ENCODE data around the gene SNAP47. TPM values are rescaled to one million over a fixed set of nuclear protein-coding genes. Genes with fewer than 3 reads are reported as not detected.

Gene SNAP47
- total and polyA plus RNA-seq, 9 of the 15 experiments (the other 6 are each of a cell fraction or from before 2014, with no cell fraction given): 2.5 to 41.3 (median 32.6) TPM

DNA sequence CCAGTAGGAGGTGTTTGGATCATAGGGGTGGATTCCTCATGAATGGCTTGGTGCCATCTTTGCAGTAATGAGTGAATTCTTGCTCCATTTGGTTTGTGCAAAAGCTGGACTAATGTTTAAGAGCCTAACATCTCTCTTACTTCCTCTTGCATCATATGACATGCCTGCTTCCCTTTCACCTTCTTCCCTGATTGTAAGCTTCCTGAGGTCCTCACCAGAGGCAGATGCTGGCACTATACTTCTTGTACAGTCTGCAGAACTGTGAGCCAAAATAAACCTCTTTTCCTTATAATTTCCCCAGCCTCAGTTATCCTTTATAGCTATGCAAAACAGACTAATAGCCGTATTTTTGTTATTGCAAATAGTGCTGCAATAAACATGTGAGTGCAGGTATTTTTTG lies 88.3 kb downstream of the SNAP47 start (continued):
- TF ChIP-seq, protein P1, sequence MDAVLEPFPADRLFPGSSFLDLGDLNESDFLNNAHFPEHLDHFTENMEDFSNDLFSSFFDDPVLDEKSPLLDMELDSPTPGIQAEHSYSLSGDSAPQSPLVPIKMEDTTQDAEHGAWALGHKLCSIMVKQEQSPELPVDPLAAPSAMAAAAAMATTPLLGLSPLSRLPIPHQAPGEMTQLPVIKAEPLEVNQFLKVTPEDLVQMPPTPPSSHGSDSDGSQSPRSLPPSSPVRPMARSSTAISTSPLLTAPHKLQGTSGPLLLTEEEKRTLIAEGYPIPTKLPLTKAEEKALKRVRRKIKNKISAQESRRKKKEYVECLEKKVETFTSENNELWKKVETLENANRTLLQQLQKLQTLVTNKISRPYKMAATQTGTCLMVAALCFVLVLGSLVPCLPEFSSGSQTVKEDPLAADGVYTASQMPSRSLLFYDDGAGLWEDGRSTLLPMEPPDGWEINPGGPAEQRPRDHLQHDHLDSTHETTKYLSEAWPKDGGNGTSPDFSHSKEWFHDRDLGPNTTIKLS (IDR thresholded peaks at IDR 0.05; ENCODE audit: borderline replicate concordance, low read depth): no peak
- TF ChIP-seq PHTF2 (CRISPR knock-in tag; IDR thresholded peaks at IDR 0.05): no peak
- 0 out of 2 replicates have a peak, but pooled peaks have one; percentile 15 for TF ChIP-seq CEBPB (tag; IDR thresholded peaks at IDR 0.05)

DNA sequence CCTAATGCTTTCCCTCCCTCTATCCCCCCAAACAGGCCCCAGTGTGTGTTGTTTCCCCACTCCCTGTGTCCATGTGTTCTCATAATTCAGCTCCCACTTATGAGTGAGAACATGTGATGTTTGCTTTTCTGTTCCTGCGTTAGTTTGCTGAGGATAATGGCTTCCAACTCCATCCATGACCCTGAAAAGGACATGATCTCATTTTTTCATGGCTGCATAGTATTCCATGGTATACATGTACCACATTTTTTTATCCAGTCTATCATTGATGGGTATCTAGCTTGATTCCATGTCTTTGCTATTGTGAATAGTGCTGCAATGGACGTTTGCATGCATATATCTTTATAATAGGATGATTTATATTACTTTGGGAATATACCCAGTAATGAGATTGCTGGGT lies 89.0 kb downstream of the SNAP47 start:
- Histone ChIP-seq H3K36me3 (ENCODE audit: control insufficient read depth, insufficient read depth, low read length) (no peaks in the 10 kb centered on the region), H3K27ac (ENCODE audit: extremely low read depth, low read depth, low read length) (no peak overlapping the region), H3K9me3 (replicated peaks; ENCODE audit: control insufficient read depth, insufficient read depth, low read depth, low read length) (no peaks in the 10 kb centered on the region), H4K20me1 (replicated peaks; ENCODE audit: control insufficient read depth, insufficient read depth, low read length) (no peaks in the 10 kb centered on the region), H3K4me2 (ENCODE audit: insufficient read depth, low read length) (no peak overlapping the region), H3K4me1 (replicated peaks in 1 of 2; ENCODE audit: control insufficient read depth in 2 of 2, insufficient read depth in 2 of 2, low read length in 2 of 2) (no peaks in the 10 kb centered on the region), H2AFZ (ENCODE audit: low read depth, low read length) (no peak overlapping the region), H3K79me2 (ENCODE audit: control insufficient read depth, insufficient read depth, low read length) (no peaks in the 10 kb centered on the region), H3K9ac (ENCODE audit: insufficient read depth in 1 of 2, low read depth in 2 of 2, low read length in 2 of 2) (no peak overlapping the region), H3K9me1 (ENCODE audit: control insufficient read depth, insufficient read depth, low read length) (no peaks in the 10 kb centered on the region), H3K4me3 (no peak overlapping the region), H3K27me3 (ENCODE audit: control insufficient read depth in 2 of 2, insufficient read depth in 2 of 2, low read length in 2 of 2) (peaks cover 0 to 9% of the 10 kb centered on the region in 2 experiments; a peak in 1 of 5 replicates)
- FAIRE-seq (no peak), ATAC-seq (no peak), DNase-seq (ENCODE audit: extremely low read depth in 1 of 4, low spot score in 3 of 4) (no peak)
- WGBS (ENCODE audit: insufficient coverage, low coverage, missing lambda C conversion rate): 0% methylated on average over 2 of the region's 2 CpGs
- ChIA-PET CTCF (ENCODE audit: low intra/inter-chr PET ratio) (no interaction called here), POLR2A (no interaction called here)
- no TSS peak for BruUV-seq (replicated peaks)
- in situ Hi-C loops (cut with MboI) (no loop called here), intact Hi-C loops (cut with micrococcal nuclease) (no loop called here)
- TF ChIP-seq RBM25 (IDR thresholded peaks at IDR 0.05; ENCODE audit: low read depth, low read length, severe bottlenecking) (peak; percentile 11), ZNF146 (CRISPR knock-in tag; IDR thresholded peaks at IDR 0.05; ENCODE audit: unreplicated experiment) (peak; percentile 86), PTRF (tag; IDR thresholded peaks at IDR 0.05) (no peak)
